Stimulated activated CD8-positive, alpha-beta memory T cell treated with anti-CD3 and anti-CD28 coated beads, Interleukin-15, amount 100 ng/mL, for 1 hour (primary cell): Measurements from ENCODE around the gene PLXNC1.
"Not testable (repeated sequence)": the region's sequence is repeated elsewhere in the genome, so short reads cannot be mapped to it uniquely, and the experiment has no call there.

Experiments used
- DNase-seq: peaks from one replicate; pipeline ENCODE4 v3.0.0-alpha.2; 2020; ENCODE audit warnings: low read depth

The PLXNC1 gene

DNA sequence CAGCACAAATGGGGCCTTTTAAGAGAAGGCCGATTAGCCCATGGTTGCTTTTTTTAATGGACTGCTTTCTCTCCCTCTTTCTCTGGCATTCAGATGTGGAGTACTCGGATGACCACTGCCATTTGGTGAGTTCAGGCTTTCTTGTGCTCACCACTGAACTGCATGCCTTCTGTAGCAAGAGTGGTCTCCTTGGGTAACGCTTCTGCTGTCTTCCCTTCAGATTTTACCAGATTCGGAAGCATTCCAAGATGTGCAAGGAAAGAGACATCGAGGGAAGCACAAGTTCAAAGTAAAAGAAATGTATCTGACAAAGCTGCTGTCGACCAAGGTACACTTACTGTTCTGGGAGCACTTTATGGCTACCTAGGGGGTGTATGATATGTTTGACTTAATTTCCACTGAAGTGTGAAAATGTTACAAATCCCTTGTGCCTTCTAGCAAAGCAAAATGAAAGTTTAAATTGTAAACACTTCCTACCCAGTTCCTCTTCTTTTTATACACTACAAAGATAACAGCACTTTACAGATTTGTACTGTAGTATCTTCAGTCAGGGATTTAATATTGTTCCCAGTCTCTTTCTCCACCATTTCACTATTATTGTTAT is 148.8 kb downstream of the PLXNC1 start:
- DNase-seq: no peak

GRCh38 chr12:94297876-94298505 is 149.6 kb downstream of the PLXNC1 start:
- DNase-seq: no peak

GRCh38 chr12:94299846-94300245 is 151.5 kb downstream of the PLXNC1 start:
- no peak for DNase-seq

- DNase-seq: no peak
Measured at GRCh38 chr12:94304012-94304411, 155.6 kb downstream of the PLXNC1 start.

GRCh38 chr12:94304566-94305061 is 156.2 kb downstream of the PLXNC1 start:
- DNase-seq: no peak

DNA sequence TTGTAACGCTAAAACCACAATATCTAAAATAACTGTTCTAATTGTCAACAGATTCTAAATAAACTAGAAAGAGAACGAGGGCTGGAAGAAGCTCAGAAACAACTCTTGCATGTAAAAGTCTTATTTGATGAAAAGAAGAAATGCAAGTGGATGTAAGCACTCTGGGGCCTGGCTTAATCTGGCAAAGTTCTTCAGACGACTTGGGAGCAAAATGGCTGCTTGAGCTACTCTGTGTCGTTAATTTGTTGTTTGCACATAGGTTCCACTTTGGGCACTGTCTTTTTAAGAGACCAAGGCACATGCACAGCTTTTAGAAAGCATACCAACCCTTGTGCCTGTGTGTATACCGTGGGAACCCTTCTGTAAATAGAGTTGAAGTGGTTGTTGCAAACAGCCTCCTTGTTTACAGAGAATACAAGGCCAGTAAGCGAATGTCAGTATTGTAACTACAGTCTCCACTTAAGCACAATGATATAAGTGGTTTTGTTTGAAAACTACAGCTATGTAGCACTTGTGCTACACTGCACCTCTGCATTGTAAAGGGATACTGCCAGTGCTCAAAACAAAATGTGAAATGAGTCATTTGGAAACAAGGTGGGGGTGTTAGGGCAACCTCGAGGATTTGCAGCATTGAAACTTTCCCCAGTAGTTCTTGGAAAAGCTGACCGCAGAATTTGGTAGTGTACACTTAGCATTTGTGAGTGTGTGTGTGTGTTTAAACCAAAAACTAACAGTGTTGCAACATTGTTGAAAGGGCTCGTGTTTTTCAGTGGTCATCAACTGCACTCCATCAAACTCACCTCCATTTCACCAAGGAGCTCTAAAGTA is 157.0 kb downstream of the PLXNC1 start:
- no peak for DNase-seq

DNA sequence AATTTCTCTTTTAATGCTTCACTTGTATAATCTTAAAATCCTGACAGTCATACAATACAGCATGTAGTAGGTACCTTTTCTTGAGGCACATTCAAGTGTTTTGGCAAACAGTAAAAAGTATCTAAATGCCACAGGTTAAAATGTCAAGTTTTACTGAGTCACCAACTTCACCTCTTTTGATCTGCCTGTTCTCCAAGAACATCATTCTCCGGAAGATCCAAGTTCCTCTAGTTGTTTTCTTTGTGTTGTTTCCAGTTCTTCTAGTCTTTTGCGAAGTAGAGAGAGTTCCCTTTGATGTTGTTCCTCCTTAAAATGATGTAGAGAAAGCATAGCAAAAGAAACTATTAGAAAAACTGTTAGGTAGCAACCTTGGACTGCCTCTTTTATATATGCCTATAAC is 160.2 kb downstream of the PLXNC1 start:
- DNase-seq: no peak

DNA sequence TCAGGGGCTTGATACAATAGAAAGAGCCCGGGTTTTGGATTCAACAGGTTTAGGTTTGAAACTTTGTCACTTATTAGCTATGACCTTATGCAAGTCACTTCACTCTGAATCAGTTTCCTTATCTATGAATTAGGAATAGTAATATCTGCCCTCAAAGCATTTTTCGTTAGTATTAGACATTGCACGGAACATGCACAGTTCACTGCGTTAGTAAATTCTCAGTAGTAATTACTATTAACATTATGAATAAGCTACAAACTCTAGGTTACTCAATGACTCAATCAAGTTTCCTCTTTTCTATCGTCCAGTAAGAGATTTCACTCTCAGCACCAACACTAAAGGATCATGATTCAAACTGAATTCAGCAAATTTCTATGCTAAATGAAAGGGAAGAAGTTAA is 161.0 kb downstream of the PLXNC1 start:
- DNase-seq: no peak

GRCh38 chr12:94312378-94312777 is 164.0 kb downstream of the PLXNC1 start:
- DNase-seq: no peak

- not testable (repeated sequence) for DNase-seq
Measured at GRCh38 chr12:94316600-94316999, 168.2 kb downstream of the PLXNC1 start.

DNA sequence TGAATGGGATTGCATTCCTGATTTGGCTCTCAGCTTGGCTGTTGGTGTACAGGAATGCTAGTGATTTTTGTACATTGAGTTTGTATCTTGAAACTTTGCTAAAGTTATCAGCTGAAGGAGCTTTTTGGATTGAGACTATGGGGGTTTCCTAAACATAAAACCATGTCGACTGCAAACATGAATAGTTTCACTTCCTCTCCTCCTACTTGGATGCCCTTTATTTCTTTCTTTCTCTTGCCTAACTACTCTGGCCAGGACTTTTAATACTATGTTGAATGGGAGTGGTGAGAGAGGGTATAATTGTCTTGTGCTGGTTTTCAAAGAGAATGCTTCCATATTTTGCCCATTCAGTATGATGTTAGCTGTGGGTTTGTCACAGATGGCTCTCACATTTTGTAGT is 169.8 kb downstream of the PLXNC1 start:
- DNase-seq: no peak

DNA sequence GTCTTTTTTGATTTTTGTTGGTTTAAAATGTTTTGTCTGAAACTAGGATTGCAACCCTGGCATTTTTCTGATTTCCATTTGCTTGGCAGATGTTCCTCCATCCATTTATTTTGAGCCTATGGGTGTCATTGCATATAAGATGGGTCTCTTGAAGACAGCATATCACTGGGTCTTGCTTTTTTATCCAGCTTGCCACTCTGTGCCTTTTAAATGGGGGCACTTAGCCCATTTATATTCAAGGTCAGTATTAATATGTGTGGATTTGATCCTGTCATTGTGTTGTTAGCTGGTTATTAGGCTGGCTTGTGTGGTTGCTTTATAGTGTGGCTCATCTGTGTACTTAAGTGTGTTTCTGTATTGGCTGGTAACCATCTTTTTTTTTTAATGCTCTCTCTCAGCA is 171.7 kb downstream of the PLXNC1 start:
- DNase-seq: no peak

- DNase-seq: no peak
Measured at GRCh38 chr12:94322346-94322745, 174.0 kb downstream of the PLXNC1 start.

GRCh38 chr12:94326234-94326633 is 177.9 kb downstream of the PLXNC1 start:
- no peak for DNase-seq

GRCh38 chr12:94326727-94327126 is 178.3 kb downstream of the PLXNC1 start:
- no peak for DNase-seq

- no peak for DNase-seq
Measured at GRCh38 chr12:94327809-94328208, 179.4 kb downstream of the PLXNC1 start.

- no peak for DNase-seq
Measured at GRCh38 chr12:94329366-94329765, 181.0 kb downstream of the PLXNC1 start.

GRCh38 chr12:94333396-94333795 is 185.0 kb downstream of the PLXNC1 start:
- no peak for DNase-seq

GRCh38 chr12:94336211-94336925 is 188.0 kb downstream of the PLXNC1 start:
- no peak for DNase-seq

GRCh38 chr12:94338006-94338794 is 189.8 kb downstream of the PLXNC1 start:
- no peak for DNase-seq

DNA sequence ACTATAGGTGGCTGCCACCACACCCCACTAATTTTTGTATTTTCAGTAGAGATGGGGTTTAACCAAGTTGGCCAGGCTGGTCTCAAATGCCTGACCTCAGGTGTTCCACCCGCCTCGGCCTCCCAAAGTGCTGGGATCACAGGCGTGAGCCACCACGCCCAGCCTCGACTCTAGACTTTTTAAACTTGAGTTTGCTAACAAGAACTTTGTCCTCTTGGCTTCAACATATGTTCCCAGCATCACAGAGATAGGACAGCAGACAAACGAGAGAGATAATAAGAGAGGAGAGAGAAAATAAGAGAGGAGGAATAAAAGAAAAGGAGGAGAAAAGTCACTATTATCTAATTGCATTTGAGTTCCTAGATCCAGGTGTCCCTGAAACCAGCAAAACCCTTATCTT is 192.2 kb downstream of the PLXNC1 start:
- DNase-seq: no peak

DNA sequence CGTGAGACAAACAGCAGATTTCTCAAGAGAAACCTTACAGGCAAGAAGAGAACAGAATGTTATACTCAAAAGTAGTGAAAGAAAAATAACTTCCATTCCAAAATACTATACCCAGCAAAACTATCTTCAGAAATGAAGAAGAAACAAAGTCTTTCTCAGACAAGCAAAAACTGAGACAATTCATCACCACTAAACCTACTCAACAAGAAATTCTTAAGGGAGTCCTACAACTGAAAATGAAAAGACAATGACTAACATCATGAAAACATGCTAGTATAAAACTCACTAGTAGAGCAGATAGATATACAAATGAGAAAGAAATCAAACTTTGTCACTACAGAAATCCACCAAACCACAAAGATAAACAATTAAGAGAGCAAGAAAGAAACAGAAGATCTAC is 204.8 kb downstream of the PLXNC1 start:
- no peak for DNase-seq
